COLO668 (cell line): ENCODE results near the gene ATG4D.

Experiments
- DNase-seq: peaks from one replicate; lab custom pipeline; 2025; ENCODE audit not compliant: unreplicated experiment; lab: John Stamatoyannopoulos, UW

ATG4D gene

DNA sequence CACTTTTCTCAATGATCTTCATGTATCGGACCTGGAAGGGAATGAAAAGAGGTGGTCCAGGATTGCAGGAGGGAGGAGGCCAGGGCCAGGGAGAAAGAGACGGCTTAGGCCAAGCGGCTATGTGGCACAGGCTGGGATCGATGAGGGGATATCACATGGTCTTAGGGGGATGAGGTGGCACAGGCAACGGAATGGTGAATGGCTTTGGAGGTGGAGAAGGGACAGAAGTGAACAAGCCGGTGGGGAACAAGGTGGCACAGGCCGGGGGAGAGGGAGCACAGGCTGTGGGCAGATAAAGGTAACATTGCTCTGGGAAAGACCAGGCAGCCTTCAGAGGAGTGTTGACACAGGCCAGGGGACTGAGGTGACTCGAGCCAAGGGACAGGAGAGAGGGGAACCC lies 30.8 kb downstream of the ATG4D start:
- DNase-seq = no peak

DNA sequence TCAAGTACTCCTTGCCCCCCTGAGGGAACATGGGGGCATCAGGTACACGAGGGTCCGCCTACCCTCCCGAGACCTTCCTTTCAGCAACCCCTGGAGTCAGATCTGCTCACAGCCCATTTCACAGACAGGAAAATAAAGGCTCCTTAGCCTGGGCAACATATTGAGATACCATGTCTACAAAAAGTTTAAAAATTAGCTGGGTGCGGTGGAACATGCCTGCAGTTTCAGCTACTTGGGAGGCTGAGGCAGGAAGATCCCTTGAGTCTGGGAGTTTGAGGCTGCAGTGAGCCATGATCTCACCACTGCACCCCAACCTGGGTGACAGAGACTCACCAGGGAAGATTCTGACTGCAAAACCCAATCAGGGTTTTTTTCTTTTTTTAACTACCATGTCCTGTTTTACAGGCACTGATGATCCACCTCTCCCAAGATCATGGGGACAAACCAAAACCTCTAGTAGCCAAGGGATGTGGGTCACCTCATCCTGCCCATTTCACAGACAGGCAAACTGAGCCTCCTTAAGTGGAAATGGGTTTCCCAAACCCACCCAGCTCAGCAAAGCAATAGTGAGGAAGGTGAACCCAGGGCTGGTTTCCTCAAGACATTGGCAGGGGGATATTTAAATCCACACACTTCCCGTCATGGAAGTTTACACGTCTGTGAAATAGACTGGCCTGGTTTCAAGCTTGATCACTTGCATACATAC lies 31.5 kb downstream of the ATG4D start:
- no peak for DNase-seq

DNA sequence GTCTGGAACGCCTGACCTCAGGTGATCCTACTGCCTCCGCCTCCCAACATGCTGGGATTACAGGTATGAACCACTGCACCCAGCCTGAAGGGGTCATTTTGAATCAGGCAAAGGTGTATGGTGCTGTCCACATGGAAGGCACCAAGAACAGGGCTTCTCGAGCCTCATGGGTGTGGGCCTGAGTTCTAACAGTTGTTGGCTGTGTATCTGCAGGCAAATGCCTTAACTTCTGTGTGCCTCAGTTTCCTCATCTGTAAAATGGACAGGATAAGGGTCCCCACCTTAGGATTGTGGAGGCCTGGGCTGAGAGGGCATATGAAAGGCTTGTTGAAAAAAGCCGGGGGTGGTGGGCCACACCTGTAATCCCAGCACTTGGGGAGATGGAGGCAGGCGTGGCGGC lies 34.2 kb downstream of the ATG4D start:
- no peak for DNase-seq

DNA sequence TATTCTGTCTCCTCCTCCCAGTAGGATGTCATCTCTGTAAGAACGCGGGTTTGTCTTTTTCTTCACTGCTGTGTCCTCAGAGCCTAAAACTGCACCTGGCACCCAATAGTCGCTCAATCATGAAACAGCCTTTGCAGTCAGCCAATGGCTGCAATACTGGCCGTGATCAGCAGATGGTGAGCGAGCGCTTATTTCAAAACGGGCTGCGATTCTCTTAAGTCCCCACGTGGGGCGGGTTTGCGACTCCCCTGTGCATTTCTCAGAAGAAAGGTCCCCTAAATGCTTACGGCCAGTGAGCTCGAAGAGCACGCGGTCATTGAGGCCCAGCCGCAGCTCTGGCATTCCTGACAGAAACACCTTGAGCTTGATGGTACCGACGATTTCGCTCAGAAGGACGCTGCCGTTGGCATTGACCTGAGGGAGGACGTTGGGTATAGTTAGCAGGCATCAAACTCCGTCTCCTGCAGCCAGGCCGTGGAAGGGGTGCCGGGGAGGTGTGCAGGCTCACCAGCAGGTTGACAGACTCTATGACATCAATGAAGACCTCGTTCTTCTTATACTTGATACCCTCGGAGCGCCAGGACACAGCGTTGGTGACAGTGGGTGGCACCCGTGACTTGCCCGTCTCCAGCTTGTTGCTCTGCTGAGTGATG lies 37.4 kb downstream of the ATG4D start:
- DNase-seq = peak; percentile 86

DNA sequence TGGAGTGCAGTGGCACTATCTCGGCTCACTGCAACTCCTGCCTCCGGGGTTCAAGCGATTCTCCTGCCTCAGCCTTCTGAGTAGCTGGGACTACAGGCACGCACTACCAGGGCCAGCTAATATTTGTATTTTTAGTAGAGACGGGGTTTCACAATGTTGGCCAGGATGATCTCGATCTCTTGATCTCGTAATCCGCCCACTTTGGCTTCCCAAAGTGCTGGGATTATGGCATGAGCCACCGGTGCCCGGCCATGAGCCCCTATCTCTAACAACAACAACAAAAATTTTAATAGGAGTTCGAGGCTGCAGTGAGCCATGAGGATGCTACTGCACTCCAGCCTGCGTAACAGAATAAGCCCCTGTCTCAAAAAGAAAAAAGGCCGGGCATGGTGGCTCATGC lies 38.4 kb downstream of the ATG4D start:
- no peak for DNase-seq

DNA sequence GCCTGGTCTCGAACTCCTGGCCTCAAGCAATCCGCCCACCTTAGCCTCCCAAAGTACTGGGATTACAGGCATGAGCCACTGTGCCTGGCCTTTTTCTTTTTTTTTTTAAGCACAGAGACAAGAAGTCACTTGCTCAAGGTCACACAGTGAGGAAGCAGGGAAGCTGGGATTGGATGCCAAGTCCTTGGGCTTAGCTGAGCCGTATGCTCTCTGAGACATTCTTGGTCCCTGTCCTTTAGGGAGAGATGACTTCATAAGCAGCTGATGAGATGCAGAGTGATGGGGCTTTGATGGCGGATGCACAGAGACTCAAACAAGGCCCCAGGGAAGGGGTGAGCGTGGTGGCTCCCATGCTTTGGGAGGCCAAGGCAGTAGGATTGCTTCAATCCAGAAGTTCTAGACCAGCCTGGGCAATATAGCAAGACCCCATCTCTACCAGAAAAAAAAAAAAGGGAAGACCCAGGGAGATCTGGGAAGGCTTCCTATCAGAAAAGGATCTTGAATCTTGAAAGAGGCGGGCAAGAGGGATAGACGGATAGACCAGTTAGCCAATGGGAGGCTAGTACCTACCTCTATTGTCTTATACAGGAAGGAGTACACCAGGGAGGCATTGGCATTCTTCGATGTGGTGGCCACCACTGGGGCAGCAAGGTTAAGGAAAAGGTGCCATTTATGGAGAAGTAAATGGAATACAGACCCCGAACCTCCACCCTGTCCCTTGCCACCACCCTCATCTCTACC lies 39.5 kb downstream of the ATG4D start:
- DNase-seq = no peak

DNA sequence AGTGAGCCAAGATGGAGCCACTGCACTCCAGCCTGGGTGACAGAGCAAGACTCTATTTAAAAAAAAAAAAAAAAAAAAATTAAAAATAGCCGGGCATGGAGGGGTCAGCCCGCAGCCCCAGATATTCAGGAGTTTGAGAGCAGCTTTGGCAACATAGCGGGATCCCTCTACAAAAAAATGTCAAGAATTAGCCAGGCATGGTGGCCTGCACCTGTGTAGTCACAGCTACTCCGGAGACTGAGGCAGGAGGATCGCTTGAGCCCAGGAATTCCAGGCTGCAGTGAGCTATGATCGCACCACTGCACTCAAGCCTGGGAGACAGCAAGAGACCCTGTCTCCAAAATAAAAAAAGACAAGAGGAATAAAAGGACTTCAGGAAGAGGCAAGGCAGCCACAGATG lies 42.7 kb downstream of the ATG4D start:
- no peak for DNase-seq

DNA sequence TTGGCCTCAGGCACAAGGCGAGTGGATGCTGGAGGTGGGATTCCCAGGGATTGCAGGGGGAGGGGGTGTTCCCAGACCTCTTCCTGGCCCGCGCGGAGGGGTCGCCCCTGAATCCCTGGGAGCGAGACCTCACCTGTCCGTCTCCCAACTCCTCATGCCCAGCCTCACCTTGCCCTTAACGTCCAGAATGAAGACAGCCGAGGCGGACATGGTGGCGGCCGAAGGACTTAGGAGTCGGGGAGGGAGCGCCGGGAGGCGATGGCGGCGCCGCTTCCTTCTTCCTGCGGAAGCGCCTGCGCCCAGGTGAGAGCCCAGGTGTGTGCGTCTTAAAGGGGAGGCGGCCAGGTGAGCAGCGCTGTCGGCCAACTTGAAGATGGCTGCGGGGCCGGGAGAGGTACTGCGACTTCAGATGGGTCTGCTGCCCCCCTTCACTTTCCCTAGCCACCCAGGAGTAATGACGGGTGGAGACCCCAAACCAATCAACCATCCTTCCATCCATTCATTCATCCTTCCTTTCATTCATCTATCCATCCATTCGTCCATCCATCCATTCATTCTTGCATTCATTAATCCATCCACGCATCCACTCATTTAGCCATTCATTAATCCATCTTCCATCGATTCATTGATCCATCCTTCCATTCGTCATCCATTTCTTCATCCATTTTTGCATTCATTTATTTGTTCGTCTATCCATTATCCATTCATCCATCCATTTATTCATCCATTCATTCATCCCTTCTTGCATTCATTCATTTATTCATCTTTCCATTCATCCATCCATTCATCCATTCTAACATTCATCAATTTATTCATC lies 43.5 kb downstream of the ATG4D start, which contains the start of gene AP1M2:
AP1M2 (minus strand) TSS at position 291 of the 817 bp plus-strand sequence; CDS start at position 210, 81 bp downstream.
- peak; percentile 85 for DNase-seq

DNA sequence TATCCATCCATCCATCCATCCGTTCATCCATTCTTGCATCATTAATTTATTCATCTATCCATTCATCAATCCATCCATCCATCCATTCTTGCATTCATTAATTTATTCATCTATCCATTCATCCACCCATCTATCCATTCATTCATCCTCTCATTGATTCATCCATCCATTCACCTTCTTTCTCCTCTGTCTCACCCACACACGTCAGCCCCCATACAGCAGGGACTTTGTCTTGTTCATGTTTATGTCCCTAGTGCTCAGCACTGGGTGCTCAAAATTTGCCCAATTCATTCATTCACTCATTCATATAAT lies 44.1 kb downstream of the ATG4D start:
- DNase-seq = no peak

DNA sequence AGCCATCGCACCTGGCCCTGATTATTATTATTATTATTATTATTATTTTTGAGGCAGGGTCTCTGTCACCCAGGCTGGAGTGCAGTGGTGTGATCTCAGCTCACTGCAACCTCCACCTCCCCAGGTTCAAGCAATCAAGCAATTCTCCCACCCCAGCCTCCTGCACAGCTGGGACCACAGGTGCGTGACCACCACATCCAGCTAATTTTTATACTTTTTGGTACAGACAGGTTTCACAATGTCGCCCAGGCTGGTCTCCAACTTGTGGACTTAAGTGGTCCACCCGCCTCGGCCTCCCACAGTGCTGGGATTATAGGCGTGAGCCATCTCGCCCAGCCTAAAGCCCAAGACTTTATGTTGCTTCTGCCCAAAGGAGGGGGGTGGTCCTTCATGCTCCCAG lies 49.4 kb downstream of the ATG4D start:
- DNase-seq = no peak

DNA sequence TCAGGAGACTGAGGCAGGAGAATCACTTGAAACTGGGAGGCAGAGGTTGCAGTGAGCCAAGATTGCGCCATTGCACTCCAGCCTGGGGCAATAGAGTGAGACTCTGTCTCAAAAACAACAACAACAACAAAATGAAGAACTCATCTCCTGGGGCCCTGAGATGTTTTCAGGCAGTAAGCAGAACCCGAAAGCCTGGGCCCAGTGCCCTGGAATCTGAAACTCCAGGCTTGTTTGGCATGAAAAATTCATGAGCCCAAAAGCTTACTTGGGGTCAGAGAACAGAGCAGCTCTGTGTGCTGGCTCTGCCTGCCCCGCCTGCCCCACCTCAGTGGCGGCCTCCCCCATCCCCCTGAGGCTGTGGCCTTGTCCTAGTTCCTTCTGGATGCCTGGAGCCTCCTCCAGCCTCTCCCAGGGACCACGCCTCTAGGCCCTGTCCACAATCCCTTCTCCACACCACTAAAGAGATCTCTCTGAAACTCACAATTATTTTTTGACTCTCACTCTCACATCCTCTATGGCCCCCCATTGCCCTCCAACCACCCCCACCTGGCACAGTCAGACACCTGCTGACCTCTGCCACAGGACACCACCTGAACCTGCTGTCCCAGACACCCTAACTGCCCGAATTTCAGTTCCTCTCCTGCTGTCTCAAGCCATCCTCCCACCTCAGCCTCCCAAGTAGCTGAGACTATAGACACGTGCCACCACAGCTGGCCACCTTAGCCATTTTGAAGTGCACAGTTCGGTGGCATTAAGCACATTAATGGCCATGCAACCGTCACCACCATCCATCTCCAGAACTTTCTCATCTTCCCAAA lies 50.3 kb downstream of the ATG4D start:
- DNase-seq = no peak

DNA sequence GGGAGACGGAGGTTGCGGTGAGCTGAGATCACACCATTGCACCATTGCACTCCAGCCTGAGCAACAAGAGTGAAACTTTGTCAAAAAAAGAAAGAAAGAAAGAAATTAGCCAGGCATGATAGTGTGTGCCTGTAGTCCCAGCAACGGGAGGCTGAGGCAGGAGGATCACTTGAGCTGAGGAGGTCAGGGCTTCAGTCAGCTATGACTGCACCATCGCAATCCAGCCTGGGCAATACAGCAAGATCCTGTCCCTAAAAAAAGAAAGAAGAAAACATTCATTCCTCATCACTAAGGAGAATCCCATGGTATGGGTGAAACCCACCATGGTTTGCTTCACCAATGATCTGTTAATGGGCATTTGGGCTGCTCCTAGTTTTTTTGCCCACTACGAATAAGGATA lies 56.4 kb downstream of the ATG4D start:
- no peak for DNase-seq

DNA sequence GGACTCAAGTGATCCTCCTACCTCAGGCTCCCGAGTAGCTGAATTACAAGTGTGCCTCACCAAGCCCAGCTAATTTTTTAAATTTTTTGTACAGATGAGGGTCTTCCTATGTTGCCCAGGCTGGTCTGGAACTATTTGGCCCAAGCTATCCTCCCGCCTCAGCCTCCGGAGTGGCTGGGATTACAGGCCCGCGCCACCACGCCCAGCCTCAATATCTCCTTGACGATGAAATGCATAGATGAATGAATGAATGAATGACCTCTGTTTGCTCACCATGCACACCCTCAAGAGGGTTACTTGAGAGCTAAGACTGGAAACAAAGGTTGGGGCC lies 58.3 kb downstream of the ATG4D start:
- DNase-seq = no peak

DNA sequence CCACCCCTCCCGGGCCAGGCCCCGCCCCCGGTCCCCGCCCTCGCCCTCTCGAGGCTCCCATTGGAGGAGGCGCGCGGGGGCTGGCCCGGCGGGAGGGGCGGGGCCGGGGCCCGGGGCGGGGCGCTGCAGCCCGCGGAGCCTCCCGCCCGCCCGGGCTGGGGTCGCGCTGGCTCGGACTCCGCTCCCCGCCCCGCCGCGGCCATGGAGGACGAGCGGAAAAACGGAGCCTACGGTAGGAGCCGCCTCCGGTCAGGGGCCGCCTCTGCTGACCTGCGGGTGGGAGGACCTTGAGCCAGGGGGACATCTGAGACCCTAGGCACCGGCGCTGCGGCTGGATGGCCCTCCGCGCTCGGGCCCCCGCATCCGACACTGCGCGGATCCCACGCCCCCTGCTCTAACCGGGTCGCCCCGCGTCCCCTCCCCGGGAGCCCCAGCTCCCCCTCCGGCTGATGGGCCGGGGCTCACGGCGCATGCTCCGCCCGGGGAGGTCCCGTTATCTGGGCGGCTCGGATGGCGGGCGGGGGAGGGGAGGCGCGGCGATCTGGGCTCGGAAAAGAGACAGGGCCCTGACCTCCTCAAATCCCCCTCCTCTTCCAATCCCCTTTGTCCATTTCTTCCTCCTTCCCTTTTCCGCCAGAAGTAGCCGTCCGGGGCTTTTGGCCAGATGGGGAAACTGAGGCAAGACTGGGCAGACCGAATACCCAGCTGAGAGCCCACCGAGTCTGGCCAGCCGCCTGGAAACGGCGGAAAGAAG lies 58.8 kb downstream of the ATG4D start:
- DNase-seq = peak; percentile 77
